ENCODE results near the gene C10orf62. TPM values are rescaled to one million over a fixed set of nuclear protein-coding genes. Genes with fewer than 3 reads are reported as not detected.
A peak's percentile ranks its signal among the peaks of the same experiment; 100 is the strongest.

The C10orf62 gene
- total and polyA plus RNA-seq, 2 of the 13 experiments (the other 11 are each of a cell fraction or from before 2014, with no cell fraction given), result 0.61 to 1.6 TPM

DNA sequence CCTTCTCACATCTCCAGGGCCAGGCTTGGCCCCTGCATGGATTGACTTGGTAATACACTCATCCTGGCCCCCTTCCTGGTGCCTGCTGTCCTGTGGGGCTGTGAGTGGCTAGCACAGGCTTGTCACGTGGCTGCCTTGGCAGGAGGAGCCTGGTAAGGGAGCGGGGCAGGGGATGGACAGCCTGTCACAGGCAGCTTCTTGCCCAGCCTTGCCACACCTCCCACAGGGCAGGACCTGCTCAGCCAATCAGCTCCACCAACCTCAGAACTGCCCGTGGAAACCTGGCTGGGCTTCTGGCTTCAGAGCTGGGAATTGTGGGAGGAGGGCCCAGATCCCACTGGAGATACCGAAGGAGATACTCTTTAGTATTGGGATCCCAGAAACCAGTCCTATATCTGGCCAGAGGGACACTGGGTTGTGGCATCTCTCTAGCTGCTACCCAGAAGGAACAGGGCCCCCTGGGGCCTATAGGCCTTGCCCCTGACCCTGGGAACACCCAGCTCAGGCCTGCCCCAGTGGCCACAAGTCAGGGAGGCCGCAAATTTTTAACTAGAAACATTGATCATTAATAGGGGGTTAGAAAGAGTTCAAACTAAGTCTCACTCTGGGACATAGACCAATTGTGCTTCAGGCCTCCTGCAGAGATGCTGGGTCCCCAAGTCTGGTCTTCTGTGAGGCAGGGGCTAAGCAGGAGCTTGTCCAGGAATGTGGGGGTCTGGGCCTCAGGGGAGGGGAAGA is 5.3 kb upstream of the C10orf62 start, which contains the start of gene HOGA1:
Gene HOGA1, plus strand, starts transcription at position 330 of the 738 bp plus-strand sequence. Its CDS starts 315 bp downstream, at position 645.
- 5% methylated on average over 4 of the region's 5 CpGs for whole genome bisulfite sequencing (ENCODE audit: low lambda C conversion rate)
- Histone ChIP-seq H3K27ac (ENCODE audit: extremely low read length, insufficient read depth, low read length) (peak within 1 kb of the TSS; percentile 69), H3K9ac (ENCODE audit: insufficient read depth, low read depth, low read length) (peak within 1 kb of the TSS; percentile 66), H3K4me2 (ENCODE audit: low read depth, low read length) (peak within 1 kb of the TSS; percentile 91), H3K27me3 (ENCODE audit: control insufficient read depth in 1 of 2, insufficient read depth in 2 of 2, low read length in 2 of 2) (peaks cover 0 to 12% of the 10 kb centered on the region in 2 experiments; a peak in 1 of 5 replicates), H3K79me2 (ENCODE audit: insufficient read depth, low read length) (peaks cover 3% of the 10 kb centered on the region), H2AFZ (ENCODE audit: low read length) (peak within 1 kb of the TSS; percentile 12), H4K20me1 (ENCODE audit: insufficient read depth, low read length) (no peaks in the 10 kb centered on the region), H3K36me3 (replicated peaks in 1 of 2; ENCODE audit: control insufficient read depth in 1 of 2, insufficient read depth in 2 of 2, low read length in 2 of 2) (no peaks in the 10 kb centered on the region), H3K4me1 (ENCODE audit: insufficient read depth, low read length) (peaks cover 60% of the 10 kb centered on the region), H3K4me3 (replicated peaks in 1 of 3; ENCODE audit: insufficient read depth in 1 of 3, low read depth in 2 of 3, low read length in 3 of 3) (peak within 1 kb of the TSS; percentile 48 to 72 (median 54)), H3K9me3 (ENCODE audit: low read length) (no peaks in the 10 kb centered on the region)
- peak; percentile 91 for DNase-seq (ENCODE audit: low spot score)
- ChIA-PET CTCF (ENCODE audit: low intra/inter-chr PET ratio, low total read pairs) (no interaction called here), POLR2A (interaction anchor here (0.7 to 2.9 kb wide), 11 partner anchors 9 to 256 kb away, joined by 3 to 23 read pairs (median 4); partner anchors contain the start of genes ANKRD2, AVPI1 and PI4K2A)
- peak; percentile 97 for ATAC-seq
- intact Hi-C loops (cut with micrococcal nuclease; ENCODE audit: unreplicated experiment), result loop anchor here (1.0 kb wide), 1 partner anchor 12 kb away; no protein-coding TSS in a partner anchor
- in situ Hi-C loops (cut with HindIII; ENCODE audit: extremely low pct_ligation_motif_present, low pct_unique_long_range_greater_than_20kb), result no loop called here
- FAIRE-seq, result peak; percentile 96
- TSS peak; percentile 70 for BruUV-seq (replicated peaks)
- TF ChIP-seq SUZ12 (IDR thresholded peaks at IDR 0.05; ENCODE audit: low read depth, low read length) (no peak), ELF1 (CRISPR knock-in tag; IDR thresholded peaks at IDR 0.05) (peak; percentile 71), NFYC (CRISPR knock-in tag; IDR thresholded peaks at IDR 0.05) (peak; percentile 73), MXI1 (IDR thresholded peaks at IDR 0.05; ENCODE audit: borderline replicate concordance, low read depth, low read length) (peak; percentile 57; the same call in 1 of the 3 replicates), MYC (CRISPR knock-in tag; IDR thresholded peaks at IDR 0.05; ENCODE audit: borderline replicate concordance) (peak; percentile 34; the same call in 1 of the 2 replicates), SP1 (IDR thresholded peaks at IDR 0.05) (no peak), SP1 (CRISPR knock-in tag; IDR thresholded peaks at IDR 0.05) (peak; percentile 60; the same call in 1 of the 2 replicates), ZNF558 (CRISPR knock-in tag; IDR thresholded peaks at IDR 0.05; ENCODE audit: borderline replicate concordance) (no peak), NR2C2 (CRISPR knock-in tag; IDR thresholded peaks at IDR 0.05; ENCODE audit: borderline replicate concordance) (0 out of 2 replicates have a peak, but pooled peaks have one; percentile 28), SOX5 (CRISPR knock-in tag; IDR thresholded peaks at IDR 0.05; ENCODE audit: borderline replicate concordance) (0 out of 2 replicates have a peak, but pooled peaks have one; percentile 4), MTA1 (CRISPR knock-in tag; IDR thresholded peaks at IDR 0.05; ENCODE audit: borderline replicate concordance) (0 out of 2 replicates have a peak, but pooled peaks have one; percentile 1), SMAD3 (CRISPR knock-in tag; IDR thresholded peaks at IDR 0.05) (0 out of 2 replicates have a peak, but pooled peaks have one; percentile 43), GATA4 (IDR thresholded peaks at IDR 0.05; ENCODE audit: borderline replicate concordance, low read depth) (0 out of 2 replicates have a peak, but pooled peaks have one; percentile 19), REPIN1 (CRISPR knock-in tag; IDR thresholded peaks at IDR 0.05; ENCODE audit: borderline replicate concordance, low read depth) (0 out of 2 replicates have a peak, but pooled peaks have one; percentile 9), GATAD1 (CRISPR knock-in tag; IDR thresholded peaks at IDR 0.05) (peak; percentile 58; the same call in 1 of the 2 replicates), ZNF543 (CRISPR knock-in tag; IDR thresholded peaks at IDR 0.05) (peak; percentile 38; the same call in 1 of the 2 replicates), PHF8 (CRISPR knock-in tag; IDR thresholded peaks at IDR 0.05) (peak; percentile 66)
- TF ChIP-seq, protein P1, sequence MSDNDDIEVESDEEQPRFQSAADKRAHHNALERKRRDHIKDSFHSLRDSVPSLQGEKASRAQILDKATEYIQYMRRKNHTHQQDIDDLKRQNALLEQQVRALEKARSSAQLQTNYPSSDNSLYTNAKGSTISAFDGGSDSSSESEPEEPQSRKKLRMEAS (IDR thresholded peaks at IDR 0.05), result peak; percentile 63; the same call in 1 of the 2 replicates
- TF ChIP-seq, protein P2, sequence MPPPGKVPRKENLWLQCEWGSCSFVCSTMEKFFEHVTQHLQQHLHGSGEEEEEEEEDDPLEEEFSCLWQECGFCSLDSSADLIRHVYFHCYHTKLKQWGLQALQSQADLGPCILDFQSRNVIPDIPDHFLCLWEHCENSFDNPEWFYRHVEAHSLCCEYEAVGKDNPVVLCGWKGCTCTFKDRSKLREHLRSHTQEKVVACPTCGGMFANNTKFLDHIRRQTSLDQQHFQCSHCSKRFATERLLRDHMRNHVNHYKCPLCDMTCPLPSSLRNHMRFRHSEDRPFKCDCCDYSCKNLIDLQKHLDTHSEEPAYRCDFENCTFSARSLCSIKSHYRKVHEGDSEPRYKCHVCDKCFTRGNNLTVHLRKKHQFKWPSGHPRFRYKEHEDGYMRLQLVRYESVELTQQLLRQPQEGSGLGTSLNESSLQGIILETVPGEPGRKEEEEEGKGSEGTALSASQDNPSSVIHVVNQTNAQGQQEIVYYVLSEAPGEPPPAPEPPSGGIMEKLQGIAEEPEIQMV (CRISPR knock-in tag; IDR thresholded peaks at IDR 0.05; ENCODE audit: low read depth), result 0 out of 2 replicates have a peak, but pooled peaks have one; percentile 6
- TF ChIP-seq, protein P3, sequence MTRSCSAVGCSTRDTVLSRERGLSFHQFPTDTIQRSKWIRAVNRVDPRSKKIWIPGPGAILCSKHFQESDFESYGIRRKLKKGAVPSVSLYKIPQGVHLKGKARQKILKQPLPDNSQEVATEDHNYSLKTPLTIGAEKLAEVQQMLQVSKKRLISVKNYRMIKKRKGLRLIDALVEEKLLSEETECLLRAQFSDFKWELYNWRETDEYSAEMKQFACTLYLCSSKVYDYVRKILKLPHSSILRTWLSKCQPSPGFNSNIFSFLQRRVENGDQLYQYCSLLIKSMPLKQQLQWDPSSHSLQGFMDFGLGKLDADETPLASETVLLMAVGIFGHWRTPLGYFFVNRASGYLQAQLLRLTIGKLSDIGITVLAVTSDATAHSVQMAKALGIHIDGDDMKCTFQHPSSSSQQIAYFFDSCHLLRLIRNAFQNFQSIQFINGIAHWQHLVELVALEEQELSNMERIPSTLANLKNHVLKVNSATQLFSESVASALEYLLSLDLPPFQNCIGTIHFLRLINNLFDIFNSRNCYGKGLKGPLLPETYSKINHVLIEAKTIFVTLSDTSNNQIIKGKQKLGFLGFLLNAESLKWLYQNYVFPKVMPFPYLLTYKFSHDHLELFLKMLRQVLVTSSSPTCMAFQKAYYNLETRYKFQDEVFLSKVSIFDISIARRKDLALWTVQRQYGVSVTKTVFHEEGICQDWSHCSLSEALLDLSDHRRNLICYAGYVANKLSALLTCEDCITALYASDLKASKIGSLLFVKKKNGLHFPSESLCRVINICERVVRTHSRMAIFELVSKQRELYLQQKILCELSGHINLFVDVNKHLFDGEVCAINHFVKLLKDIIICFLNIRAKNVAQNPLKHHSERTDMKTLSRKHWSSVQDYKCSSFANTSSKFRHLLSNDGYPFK (CRISPR knock-in tag; IDR thresholded peaks at IDR 0.05; ENCODE audit: borderline replicate concordance), result peak; percentile 26; the same call in 1 of the 2 replicates
